ENCODE data around the gene MPPED2.

DNA sequence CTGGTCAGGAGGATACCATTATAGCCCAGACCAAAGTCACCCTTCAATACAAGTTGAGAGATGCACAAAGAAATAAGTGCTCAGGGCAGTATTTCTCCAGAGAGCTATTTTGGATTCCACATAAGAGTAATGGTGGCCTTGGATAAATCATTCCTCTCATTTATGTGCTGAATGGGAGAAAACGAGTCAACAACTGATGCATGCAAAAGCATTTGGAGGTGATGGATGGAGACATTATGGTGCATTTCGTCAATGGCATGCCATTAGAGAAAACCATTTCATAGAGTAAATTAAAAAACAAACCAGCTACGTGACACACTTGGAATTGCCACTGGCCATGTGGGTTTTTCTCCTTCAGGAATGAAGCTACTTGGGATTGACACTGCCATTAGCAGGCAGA lies 182.0 kb downstream of the MPPED2 start:
- TF ChIP-seq JUN (CRISPR knock-in tag; IDR thresholded peaks at IDR 0.05), result no peak
- TF ChIP-seq E2F5 (CRISPR knock-in tag; IDR thresholded peaks at IDR 0.05), result no peak
